WTC11 (cell line): ENCODE data around the gene EIF3L. TPM values are rescaled to one million over a fixed set of nuclear protein-coding genes. Genes with fewer than 3 reads are reported as not detected.

Experiments used
- ATAC-seq: fragments of 200-7000 bp; cut with Tn5 transposase; 2 replicates; pipeline ENCODE4 v1.10.0; 2021; ENCODE audit warnings: mild to moderate bottlenecking, moderate library complexity
- CTCF ChIA-PET: fragments of 300-600 bp; sonication (Branson Sonifier 250); formaldehyde crosslinking; loops from one replicate; lab custom pipeline; 2021; ENCODE audit warnings: antibody characterized with exemption; lab: Charles Lee
- POLR2A ChIA-PET: fragments of 350-600 bp; sonication (Branson Sonifier 250); formaldehyde crosslinking; loops from one replicate; lab custom pipeline; 2021; ENCODE audit warnings: antibody characterized with exemption; lab: Charles Lee
- DNase-seq: peaks from one replicate; pipeline ENCODE4 v3.0.0; 2021; ENCODE audit warnings: low spot score
- H3K27ac Mint-ChIP-seq: 2 replicates; pipeline ENCODE4 v1.8.0; 2021; ENCODE audit warnings: mixed read lengths
- H3K27me3 Mint-ChIP-seq: 2 replicates; pipeline ENCODE4 v1.8.0; 2021; ENCODE audit warnings: low read depth, mild to moderate bottlenecking, moderate library complexity, mixed read lengths
- H3K36me3 Mint-ChIP-seq: 2 replicates; pipeline ENCODE4 v1.8.0; 2021; ENCODE audit warnings: mixed read lengths
- H3K4me1 Mint-ChIP-seq: 2 replicates; pipeline ENCODE4 v1.8.0; 2022; ENCODE audit warnings: mixed read lengths
- H3K4me3 Mint-ChIP-seq: 2 replicates; pipeline ENCODE4 v1.8.0; 2021; ENCODE audit warnings: mild to moderate bottlenecking, moderate library complexity, mixed read lengths
- H3K9me3 Mint-ChIP-seq: 2 replicates; pipeline ENCODE4 v1.8.0; 2021; ENCODE audit warnings: mixed read lengths
- AR ChIP-seq: fragments of 250-450 bp; sonication (Bioruptor Pico); IDR thresholded peaks from 2 replicates; pipeline ENCODE4 v1.9.0; 2021; ENCODE audit warnings: mild to moderate bottlenecking
- ATF3 ChIP-seq: sonication (generic); formaldehyde crosslinking; conservative IDR thresholded peaks from 2 replicates; pipeline ENCODE4 v1.8.1; 2022; ENCODE audit warnings: mild to moderate bottlenecking, missing genetic modification reagents
- CTCF ChIP-seq: fragments of 200-600 bp; IDR thresholded peaks from 2 replicates; pipeline ENCODE4 v1.8.0; 2022; ENCODE audit warnings: antibody characterized with exemption
- FOXP1 ChIP-seq: sonication (generic); formaldehyde crosslinking; IDR thresholded peaks from 2 replicates; pipeline ENCODE4 v1.8.0; 2022; ENCODE audit warnings: missing genetic modification reagents, mild to moderate bottlenecking, moderate library complexity, borderline replicate concordance
- GABPB1 ChIP-seq: sonication (generic); formaldehyde crosslinking; IDR thresholded peaks from 2 replicates; pipeline ENCODE4 v1.8.1; 2023; ENCODE audit warnings: mild to moderate bottlenecking, missing genetic modification reagents
- GTF2I ChIP-seq: fragments of 250-450 bp; sonication (Bioruptor Pico); conservative IDR thresholded peaks from 2 replicates; pipeline ENCODE4 v1.4.0; 2021; ENCODE audit warnings: mild to moderate bottlenecking
- RELA ChIP-seq: sonication (generic); formaldehyde crosslinking; IDR thresholded peaks from 2 replicates; pipeline ENCODE4 v1.8.1; 2022; ENCODE audit warnings: missing genetic modification reagents, mild to moderate bottlenecking, borderline replicate concordance
- SMAD4 ChIP-seq: sonication (generic); formaldehyde crosslinking; IDR thresholded peaks from 2 replicates; pipeline ENCODE4 v1.8.0; 2022; ENCODE audit warnings: mild to moderate bottlenecking, missing genetic modification reagents
- USF1 ChIP-seq: sonication (generic); formaldehyde crosslinking; IDR thresholded peaks from 2 replicates; pipeline ENCODE4 v1.8.0; 2022; ENCODE audit warnings: mild to moderate bottlenecking, missing genetic modification reagents
- USF2 ChIP-seq: sonication (generic); formaldehyde crosslinking; IDR thresholded peaks from 2 replicates; pipeline ENCODE4 v1.8.1; 2023; ENCODE audit warnings: mild to moderate bottlenecking, missing genetic modification reagents, moderate library complexity
- ZNF138 ChIP-seq: sonication (generic); formaldehyde crosslinking; conservative IDR thresholded peaks from 2 replicates; pipeline ENCODE4 v1.8.1; 2022; ENCODE audit warnings: mild to moderate bottlenecking, moderate library complexity, missing genetic modification reagents
- ZNF281 ChIP-seq: sonication (generic); formaldehyde crosslinking; IDR thresholded peaks from 2 replicates; pipeline ENCODE4 v1.8.0; 2023; ENCODE audit warnings: mild to moderate bottlenecking, missing genetic modification reagents
- ZNF423 ChIP-seq: fragments of 250-450 bp; sonication (Bioruptor Pico); IDR thresholded peaks from 2 replicates; pipeline ENCODE4 v2.1.2; 2022; ENCODE audit warnings: mild to moderate bottlenecking, moderate library complexity
- ZNF425 ChIP-seq: fragments of 250-450 bp; sonication (Bioruptor Pico); conservative IDR thresholded peaks from 2 replicates; pipeline ENCODE4 v1.9.0; 2021; ENCODE audit warnings: mild to moderate bottlenecking
- ZNF512 ChIP-seq: sonication (generic); formaldehyde crosslinking; IDR thresholded peaks from 2 replicates; pipeline ENCODE4 v1.8.1; 2022; ENCODE audit warnings: missing genetic modification reagents, borderline replicate concordance
- total RNA-seq: library from RNA; stranded (reverse); gene quantifications from 3 replicates; pipeline ENCODE4 v1.2.3, GENCODE V29; 2021

Gene EIF3L
- total RNA-seq, 1 experiment from 2014 or later, result 611 TPM

GRCh38 chr22:37852418-37852817 lies 3.2 kb downstream of the EIF3L start:
- no peak for DNase-seq
- no peak overlapping the region for H3K27ac Mint-ChIP-seq
- H3K9me3 Mint-ChIP-seq, result no peaks in the 10 kb centered on the region
- peaks cover 61% of the 10 kb centered on the region for H3K36me3 Mint-ChIP-seq
- no peak for ATAC-seq
- ChIA-PET CTCF (interaction anchor here (4.3 kb wide), 1 partner anchor 11 kb away, joined by 27 read pairs; no protein-coding TSS in a partner anchor), POLR2A (no interaction called here)
- peaks cover 20% of the 10 kb centered on the region for H3K4me1 Mint-ChIP-seq
- TF ChIP-seq GTF2I (CRISPR knock-in tag), result no peak
- no peak for TF ChIP-seq GABPB1 (CRISPR knock-in tag)
- TF ChIP-seq RELA (CRISPR knock-in tag), result no peak
- TF ChIP-seq USF2 (CRISPR knock-in tag), result no peak
- TF ChIP-seq ATF3, result no peak
- TF ChIP-seq SMAD4 (CRISPR knock-in tag), result no peak
- TF ChIP-seq USF1, result no peak
- TF ChIP-seq AR (CRISPR knock-in tag), result no peak
- TF ChIP-seq CTCF, result no peak
- TF ChIP-seq ZNF425, result no peak
- TF ChIP-seq ZNF138 (CRISPR knock-in tag), result no peak
- H3K27me3 Mint-ChIP-seq, result no peaks in the 10 kb centered on the region
- no peak overlapping the region for H3K4me3 Mint-ChIP-seq

GRCh38 chr22:37854946-37855345 lies 5.7 kb downstream of the EIF3L start:
- CTCF ChIA-PET, result interaction anchor here (1.4 to 4.3 kb wide), 2 partner anchors 8 to 79 kb away, joined by 7 to 27 read pairs; no protein-coding TSS in a partner anchor
- TF ChIP-seq ZNF281 (CRISPR knock-in tag), result no peak
- TF ChIP-seq FOXP1 (CRISPR knock-in tag), result no peak
- no peak for TF ChIP-seq ZNF512 (CRISPR knock-in tag)
- TF ChIP-seq RELA (CRISPR knock-in tag), result no peak
- TF ChIP-seq ZNF423 (CRISPR knock-in tag), result no peak
- no peak for TF ChIP-seq AR (CRISPR knock-in tag)

More at GRCh38 chr22:37854946-37855345, 5.7 kb downstream of the EIF3L start:
- Mint-ChIP-seq H3K4me3 (no peak overlapping the region), H3K27ac (no peak overlapping the region; the same call in 1 of the 2 replicates), H3K27me3 (no peaks in the 10 kb centered on the region), H3K36me3 (peaks cover 76% of the 10 kb centered on the region), H3K9me3 (no peaks in the 10 kb centered on the region), H3K4me1 (peaks cover 9% of the 10 kb centered on the region)
- POLR2A ChIA-PET, result no interaction called here
- DNase-seq, result no peak
- ATAC-seq, result no peak
